BLaER1 (cell line): ENCODE measurements around the gene BANP.
"Not testable (repeated sequence)": the region's sequence is repeated elsewhere in the genome, so short reads cannot be mapped to it uniquely, and the experiment has no call there.

ENCODE experiments used
- H3K27ac ChIP-seq: shearing (Covaris generic); formaldehyde crosslinking; 2 replicates; pipeline ENCODE4 v1.8.1; 2022
- H3K27me3 ChIP-seq: shearing (Covaris generic); formaldehyde crosslinking; 2 replicates; pipeline ENCODE4 v1.8.1; 2022
- H3K36me3 ChIP-seq: shearing (Covaris generic); formaldehyde crosslinking; 2 replicates; pipeline ENCODE4 v1.8.1; 2022
- H3K4me1 ChIP-seq: shearing (Covaris generic); formaldehyde crosslinking; 2 replicates; pipeline ENCODE4 v1.8.1; 2022
- H3K4me2 ChIP-seq: shearing (Covaris generic); formaldehyde crosslinking; 2 replicates; pipeline ENCODE4 v1.8.1; 2022
- H3K4me3 ChIP-seq: shearing (Covaris generic); formaldehyde crosslinking; 2 replicates; pipeline ENCODE4 v1.8.1; 2022
- H3K9ac ChIP-seq: shearing (Covaris generic); formaldehyde crosslinking; 2 replicates; pipeline ENCODE4 v1.8.1; 2022
- H3K9me3 ChIP-seq: shearing (Covaris generic); formaldehyde crosslinking; 2 replicates; pipeline ENCODE4 v1.8.1; 2022
- H4K20me1 ChIP-seq: shearing (Covaris generic); formaldehyde crosslinking; 2 replicates; pipeline ENCODE4 v1.8.1; 2022
- Cebpa-rat ChIP-seq: shearing (Covaris generic); IDR thresholded peaks from 2 replicates; pipeline ENCODE4 v1.8.1; 2022

The BANP gene

GRCh38 chr16:88019821-88020515 is 68.7 kb downstream of the BANP start:
- Histone ChIP-seq H3K27me3 (no peaks in the 10 kb centered on the region), H3K9ac (no peak overlapping the region), H3K9me3 (no peaks in the 10 kb centered on the region), H3K4me3 (no peak overlapping the region), H3K27ac (no peak overlapping the region), H3K36me3 (peaks cover 77% of the 10 kb centered on the region), H3K4me2 (no peak overlapping the region), H3K4me1 (peaks cover 28% of the 10 kb centered on the region), H4K20me1 (peaks cover 21% of the 10 kb centered on the region; the same call in 1 of the 2 replicates)
- TF ChIP-seq Cebpa-rat: no peak

DNA sequence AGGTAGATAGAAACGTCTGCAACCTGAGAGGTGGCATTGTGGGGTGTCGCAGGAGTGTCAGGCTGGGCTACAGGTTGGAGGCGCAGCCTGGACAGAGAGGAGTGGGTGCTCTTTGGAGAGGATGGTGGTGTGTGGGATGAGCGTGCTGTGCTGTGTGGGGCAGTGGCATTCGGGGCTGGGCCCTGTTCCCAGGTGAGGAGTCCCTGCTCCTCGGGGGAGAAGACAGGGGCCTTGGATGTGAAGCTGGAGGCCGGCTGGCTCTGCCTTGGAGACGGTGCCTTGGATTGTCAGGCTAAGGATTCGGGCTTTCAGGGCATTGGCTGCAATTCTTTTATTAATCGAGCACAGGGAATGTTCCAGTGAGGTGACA is 69.3 kb downstream of the BANP start:
- peaks cover 72% of the 10 kb centered on the region for H3K36me3 ChIP-seq
- H3K4me2 ChIP-seq: no peak overlapping the region
- H3K27ac ChIP-seq: no peak overlapping the region
- no peaks in the 10 kb centered on the region for H3K27me3 ChIP-seq
- no peak overlapping the region for H3K9ac ChIP-seq
- H4K20me1 ChIP-seq: peaks cover 21% of the 10 kb centered on the region; the same call in 1 of the 2 replicates
- no peak overlapping the region for H3K4me3 ChIP-seq
- H3K9me3 ChIP-seq: no peaks in the 10 kb centered on the region
- TF ChIP-seq Cebpa-rat: no peak
- peaks cover 32% of the 10 kb centered on the region for H3K4me1 ChIP-seq

DNA sequence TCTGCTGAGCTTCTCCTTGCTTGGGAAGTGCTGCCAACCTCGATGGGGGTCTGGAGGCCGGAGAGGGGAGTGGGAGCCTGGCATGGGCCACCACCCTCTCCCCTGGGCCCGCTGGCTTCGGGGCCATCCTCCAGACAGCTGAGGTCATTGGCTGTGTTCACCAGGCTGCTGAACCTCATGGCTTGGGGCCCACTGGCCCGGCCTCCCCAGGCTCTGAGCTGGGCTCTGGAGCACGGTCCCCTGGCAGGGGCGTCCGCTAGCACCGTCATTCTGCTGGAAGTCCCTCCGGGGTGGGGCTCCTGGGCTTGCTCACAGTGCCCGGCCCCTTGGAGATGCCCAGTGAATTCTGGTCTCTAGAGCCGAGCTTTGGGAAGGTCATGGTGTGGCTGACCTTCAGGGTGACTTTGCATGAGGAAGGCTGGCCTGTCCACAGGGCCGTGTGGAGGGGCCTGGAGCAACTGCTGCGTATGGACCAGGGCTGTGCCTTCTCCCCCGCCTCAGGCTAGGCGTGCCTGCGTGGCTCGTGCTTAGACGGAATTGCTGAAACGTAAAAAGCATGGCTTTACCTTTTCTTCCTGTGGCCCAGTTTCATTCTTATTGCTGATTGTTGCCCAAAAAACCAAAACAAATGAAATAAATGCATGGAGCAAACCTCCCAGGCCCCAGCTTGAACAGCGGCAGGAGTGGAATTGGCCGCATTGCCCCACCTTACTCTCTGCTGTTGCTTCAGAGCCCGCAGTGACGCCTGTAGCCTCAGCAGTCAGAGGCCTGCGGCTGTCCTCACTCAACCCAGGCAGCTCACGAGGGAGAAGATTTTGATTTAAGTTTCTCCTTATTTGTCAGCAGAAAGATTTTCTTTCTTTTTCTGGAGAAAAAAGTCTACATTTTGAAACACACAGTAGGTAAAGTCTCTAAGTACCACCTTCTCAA is 70.1 kb downstream of the BANP start:
- not testable (repeated sequence) for H3K4me3 ChIP-seq, H3K9me3 ChIP-seq, H3K27me3 ChIP-seq, H3K4me2 ChIP-seq, H3K9ac ChIP-seq
- H3K27ac ChIP-seq: 0 out of 2 replicates have a peak overlapping the region, but pooled peaks have one; percentile 18
- H3K36me3 ChIP-seq: peaks cover 71% of the 10 kb centered on the region
- peaks cover 40% of the 10 kb centered on the region for H3K4me1 ChIP-seq
- peaks cover 21% of the 10 kb centered on the region; the same call in 1 of the 2 replicates for H4K20me1 ChIP-seq

- H3K9ac ChIP-seq: peak overlapping the region; percentile 2; the same call in 1 of the 2 replicates
- H3K36me3 ChIP-seq: peaks cover 74% of the 10 kb centered on the region
- peaks cover 42% of the 10 kb centered on the region for H3K4me1 ChIP-seq
- peaks cover 21% of the 10 kb centered on the region; the same call in 1 of the 2 replicates for H4K20me1 ChIP-seq
- H3K27me3 ChIP-seq: no peaks in the 10 kb centered on the region
- H3K4me3 ChIP-seq: no peak overlapping the region
- peak overlapping the region; percentile 7; the same call in 1 of the 2 replicates for H3K4me2 ChIP-seq
- no peak for TF ChIP-seq Cebpa-rat
- 0 out of 2 replicates have a peak overlapping the region, but pooled peaks have one; percentile 81 for H3K27ac ChIP-seq
- no peaks in the 10 kb centered on the region for H3K9me3 ChIP-seq
Observed at GRCh38 chr16:88022076-88023042, 71.1 kb downstream of the BANP start.

DNA sequence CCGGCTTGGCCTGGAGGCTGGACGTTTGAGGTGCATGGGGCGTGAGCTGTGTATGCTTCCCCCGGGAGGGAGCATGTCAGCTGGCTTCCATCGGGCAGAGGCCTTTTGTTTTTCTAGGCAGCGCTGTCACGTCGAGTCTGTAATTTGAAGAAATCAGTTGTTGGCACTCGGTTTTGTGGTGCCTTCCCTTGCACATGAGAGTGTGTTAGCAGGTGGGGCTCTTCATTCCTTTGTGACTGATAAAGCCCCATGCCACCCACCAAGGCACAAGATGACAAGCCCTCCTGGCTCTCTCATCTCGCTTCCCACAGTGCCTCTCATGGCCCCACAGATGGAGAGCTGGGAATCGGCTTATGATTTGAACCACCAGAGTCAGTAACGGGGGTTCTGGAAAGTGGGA is 72.1 kb downstream of the BANP start:
- Histone ChIP-seq H3K9me3 (no peaks in the 10 kb centered on the region), H3K4me2 (peak overlapping the region; percentile 77), H3K36me3 (peaks cover 74% of the 10 kb centered on the region), H4K20me1 (peaks cover 21% of the 10 kb centered on the region; the same call in 1 of the 2 replicates), H3K27ac (peak overlapping the region; percentile 81), H3K9ac (0 out of 2 replicates have a peak overlapping the region, but pooled peaks have one; percentile 50), H3K4me3 (no peak overlapping the region), H3K4me1 (peaks cover 42% of the 10 kb centered on the region), H3K27me3 (no peaks in the 10 kb centered on the region)
- no peak for TF ChIP-seq Cebpa-rat

- peak overlapping the region; percentile 81 for H3K27ac ChIP-seq
- H3K36me3 ChIP-seq: peaks cover 72% of the 10 kb centered on the region
- TF ChIP-seq Cebpa-rat: no peak
- no peaks in the 10 kb centered on the region for H3K27me3 ChIP-seq
- no peak overlapping the region for H3K4me3 ChIP-seq
- H4K20me1 ChIP-seq: peaks cover 21% of the 10 kb centered on the region; the same call in 1 of the 2 replicates
- H3K9me3 ChIP-seq: no peaks in the 10 kb centered on the region
- peak overlapping the region; percentile 77 for H3K4me2 ChIP-seq
- 0 out of 2 replicates have a peak overlapping the region, but pooled peaks have one; percentile 50 for H3K9ac ChIP-seq
- peaks cover 42% of the 10 kb centered on the region for H3K4me1 ChIP-seq
Observed at GRCh38 chr16:88023786-88024185, 72.6 kb downstream of the BANP start.

GRCh38 chr16:88024491-88025085 is 73.4 kb downstream of the BANP start:
- H3K4me3 ChIP-seq: not testable (repeated sequence)
- peak overlapping the region; percentile 77 for H3K4me2 ChIP-seq

GRCh38 chr16:88025086-88025492 is 73.9 kb downstream of the BANP start:
- Histone ChIP-seq H3K27ac (peak overlapping the region; percentile 81), H3K36me3 (peaks cover 62% of the 10 kb centered on the region), H3K9ac (peak overlapping the region; percentile 71; the same call in 1 of the 2 replicates), H3K4me1 (peaks cover 42% of the 10 kb centered on the region), H3K4me2 (peak overlapping the region; percentile 77), H4K20me1 (peaks cover 21% of the 10 kb centered on the region; the same call in 1 of the 2 replicates)
- not testable (repeated sequence) for H3K4me3 ChIP-seq, H3K27me3 ChIP-seq, H3K9me3 ChIP-seq
- peak; percentile 95 for TF ChIP-seq Cebpa-rat

More at GRCh38 chr16:88024491-88025085, 73.4 kb downstream of the BANP start:
- Histone ChIP-seq H3K9ac (peak overlapping the region; percentile 71), H3K4me1 (peaks cover 42% of the 10 kb centered on the region), H3K27ac (peak overlapping the region; percentile 81), H4K20me1 (peaks cover 21% of the 10 kb centered on the region; the same call in 1 of the 2 replicates), H3K36me3 (peaks cover 67% of the 10 kb centered on the region)
- not testable (repeated sequence) for H3K9me3 ChIP-seq, H3K27me3 ChIP-seq

GRCh38 chr16:88025828-88026555 is 74.8 kb downstream of the BANP start:
- not testable (repeated sequence) for H3K9me3 ChIP-seq, H3K4me3 ChIP-seq, H3K27me3 ChIP-seq
- H3K27ac ChIP-seq: peak overlapping the region; percentile 76
- H3K9ac ChIP-seq: peak overlapping the region; percentile 49; the same call in 1 of the 2 replicates
- H3K36me3 ChIP-seq: peaks cover 57% of the 10 kb centered on the region
- H4K20me1 ChIP-seq: peaks cover 16% of the 10 kb centered on the region; the same call in 1 of the 2 replicates
- H3K4me2 ChIP-seq: peak overlapping the region; percentile 77
- H3K4me1 ChIP-seq: peaks cover 42% of the 10 kb centered on the region
